Prostate gland (tissue), 2 donors: ENCODE results near the gene TTLL12. TPM values are rescaled to one million over a fixed set of nuclear protein-coding genes. Genes with fewer than 3 reads are reported as not detected.

ENCODE experiments used
- DNase-seq: peaks from one replicate; pipeline ENCODE4 v3.0.0-alpha.2; 2019; ENCODE audit warnings: low spot score
- H3K27ac ChIP-seq, 2 donors: fragments of 200-600 bp; sonication (generic); 2 replicates each; pipeline ENCODE4 v1.5.1; 2017 to 2019
- H3K27me3 ChIP-seq: fragments of 200-600 bp; sonication (generic); replicated peaks from 2 replicates; pipeline ENCODE4 v1.5.1; 2019; ENCODE audit not compliant: insufficient read depth
- H3K36me3 ChIP-seq, 2 donors: fragments of 200-600 bp; sonication (generic); 1 replicate in 1 of 2; 2 replicates in 1 of 2; pipeline versions ENCODE4 v1.5.1 to v1.8.1; 2017 to 2019
- H3K4me1 ChIP-seq: fragments of 200-600 bp; sonication (generic); replicated peaks from 2 replicates; pipeline ENCODE4 v1.5.1; 2019
- H3K4me3 ChIP-seq, 2 donors: fragments of 200-600 bp; sonication (generic); 2 replicates each; pipeline ENCODE4 v1.5.1; 2017 to 2019
- H3K9me3 ChIP-seq: fragments of 200-600 bp; sonication (generic); 2 replicates; pipeline ENCODE4 v1.5.1; 2017
- CTCF ChIP-seq, 4 experiments: fragments of 200-600 bp in 2 of 4; fragments of 450-650 bp in 2 of 4; sonication (generic) in 2 of 4; IDR thresholded peaks; 1 replicate in 3 of 4; 2 replicates in 1 of 4; pipeline ENCODE4 v1.5.1; 2016 to 2019; ENCODE audit warnings: antibody characterized with exemption in 4 of 4, mild to moderate bottlenecking in 2 of 4, moderate library complexity in 2 of 4
- POLR2A ChIP-seq: fragments of 450-650 bp; IDR thresholded peaks from one replicate; pipeline ENCODE4 v1.6.1; 2016; ENCODE audit warnings: antibody characterized with exemption, mild to moderate bottlenecking
- POLR2AphosphoS5 ChIP-seq: sonication (generic); formaldehyde crosslinking; IDR thresholded peaks from one replicate; pipeline ENCODE4 v1.6.1; 2017; ENCODE audit warnings: antibody characterized with exemption
- WGBS: methylation state at CpG from one replicate; pipeline ENCODE4 v1.1.5; 2018; 5-methylcytosine and 5-hydroxymethylcytosine counted together
- intact Hi-C: fragments of 100-400 bp; cut with DNase I; formaldehyde crosslinking; loops from one replicate; pipeline ENCODE4 v1.14.2; 2022
- total RNA-seq, 2 donors: library from RNA; depleted of rRNA; stranded (reverse); fragments of >200 nt; gene quantifications; one replicate each; pipeline ENCODE4 v1.1.0, GENCODE V29; 2016

The TTLL12 gene
- total RNA-seq, 2 donors from 2014 or later, result 62.5 to 118 TPM

- 89% methylated on average over 12 of the region's 12 CpGs for WGBS
- Histone ChIP-seq H3K36me3 (peaks cover 7 to 9% of the 10 kb centered on the region in 2 donors), H3K4me1 (no peaks in the 10 kb centered on the region), H3K27me3 (no peaks in the 10 kb centered on the region), H3K4me3 (no peak overlapping the region), H3K27ac (no peak overlapping the region), H3K9me3 (no peaks in the 10 kb centered on the region)
- intact Hi-C loops, result no loop called here
- no peak for DNase-seq
- TF ChIP-seq POLR2AphosphoS5 (no peak), POLR2A (no peak), CTCF (IDR thresholded peaks at IDR 0.05) (no peak)
Observed at GRCh38 chr22:43171607-43172006, 15.3 kb downstream of the TTLL12 start.

- no peak for DNase-seq
- no peak overlapping the region for H3K4me3 ChIP-seq
- no peak overlapping the region for H3K27ac ChIP-seq
- intact Hi-C loops, result no loop called here
- no peak for TF ChIP-seq POLR2AphosphoS5
- TF ChIP-seq POLR2A, result no peak
- no peaks in the 10 kb centered on the region for H3K4me1 ChIP-seq
- H3K27me3 ChIP-seq, result no peaks in the 10 kb centered on the region
- H3K9me3 ChIP-seq, result no peaks in the 10 kb centered on the region
- WGBS, result 86% methylated on average over 14 of the region's 14 CpGs
- H3K36me3 ChIP-seq, result peaks cover 7 to 9% of the 10 kb centered on the region in 2 donors
Observed at GRCh38 chr22:43171019-43171491, 15.9 kb downstream of the TTLL12 start.

- no peak for DNase-seq
- H3K4me3 ChIP-seq, result no peak overlapping the region
- peaks cover 7 to 9% of the 10 kb centered on the region in 2 donors for H3K36me3 ChIP-seq
- no peaks in the 10 kb centered on the region for H3K27me3 ChIP-seq
- H3K4me1 ChIP-seq, result no peaks in the 10 kb centered on the region
- no peak overlapping the region for H3K27ac ChIP-seq
- 87% methylated on average over 9 of the region's 9 CpGs for WGBS
- intact Hi-C loops, result no loop called here
- no peaks in the 10 kb centered on the region for H3K9me3 ChIP-seq
- no peak for TF ChIP-seq CTCF (IDR thresholded peaks at IDR 0.05)
Observed at GRCh38 chr22:43170131-43170480, 16.8 kb downstream of the TTLL12 start.

- no peak for DNase-seq
- no peak overlapping the region for H3K27ac ChIP-seq
- peaks cover 7 to 9% of the 10 kb centered on the region in 2 donors for H3K36me3 ChIP-seq
- TF ChIP-seq POLR2A, result no peak
- no peak for TF ChIP-seq POLR2AphosphoS5
- no peak for TF ChIP-seq CTCF (IDR thresholded peaks at IDR 0.05)
- H3K4me1 ChIP-seq, result peaks cover 4% of the 10 kb centered on the region
- H3K4me3 ChIP-seq, result no peak overlapping the region
- no peaks in the 10 kb centered on the region for H3K9me3 ChIP-seq
- intact Hi-C loops, result no loop called here
- no peaks in the 10 kb centered on the region for H3K27me3 ChIP-seq
- WGBS, result 86% methylated on average over 23 of the region's 23 CpGs
Observed at GRCh38 chr22:43169310-43170130, 17.4 kb downstream of the TTLL12 start.

- DNase-seq, result no peak
- H3K4me3 ChIP-seq, result no peak overlapping the region
- 88% methylated on average over 25 of the region's 25 CpGs for WGBS
- intact Hi-C loops, result no loop called here
- H3K27ac ChIP-seq, result no peak overlapping the region
- no peaks in the 10 kb centered on the region for H3K27me3 ChIP-seq
- H3K9me3 ChIP-seq, result no peaks in the 10 kb centered on the region
- H3K4me1 ChIP-seq, result peaks cover 4% of the 10 kb centered on the region
- no peak for TF ChIP-seq POLR2A
- TF ChIP-seq CTCF (IDR thresholded peaks at IDR 0.05), result no peak
- TF ChIP-seq POLR2AphosphoS5, result no peak
- H3K36me3 ChIP-seq, result peaks cover 4 to 7% of the 10 kb centered on the region in 2 donors
Observed at GRCh38 chr22:43168471-43169309, 18.2 kb downstream of the TTLL12 start.
